Erythroblast (primary cell): ENCODE data around the gene USF3.

Experiments used
- DNase-seq, 2 experiments: peaks; one replicate each; lab custom pipeline; 2025; lab: John Stamatoyannopoulos, UW
- GATA1 ChIP-seq: IDR thresholded peaks from 2 replicates; pipeline ENCODE4 v1.6.1; 2011; ENCODE audit warnings: low read depth, mild to moderate bottlenecking, control low read depth, low read length, moderate library complexity
- POLR2A ChIP-seq: IDR thresholded peaks from 2 replicates; pipeline ENCODE4 v1.6.1; 2011; ENCODE audit warnings: mild to moderate bottlenecking, low read length

Gene USF3

DNA sequence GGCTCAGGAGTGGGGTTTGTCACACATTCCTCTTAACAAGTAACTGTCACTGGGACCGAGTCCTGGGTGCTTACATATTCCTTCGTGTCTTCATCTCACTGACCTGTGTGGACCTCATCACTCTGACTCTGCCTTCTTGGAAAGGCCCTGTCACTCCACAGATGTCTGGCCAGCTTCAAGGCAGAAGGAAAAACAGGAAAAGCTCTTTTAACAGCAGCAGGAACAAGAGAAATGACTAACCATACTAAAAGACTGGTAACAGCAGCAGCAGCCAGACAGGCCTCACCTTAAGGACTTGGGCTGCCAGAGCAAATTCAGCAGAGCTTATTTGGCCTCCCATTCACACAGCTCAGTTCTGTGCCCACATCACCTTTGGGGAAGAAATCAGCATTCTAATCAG lies 68.1 kb downstream of the USF3 start:
- TF ChIP-seq POLR2A (no peak), GATA1 (no peak)
- DNase-seq = no peak

DNA sequence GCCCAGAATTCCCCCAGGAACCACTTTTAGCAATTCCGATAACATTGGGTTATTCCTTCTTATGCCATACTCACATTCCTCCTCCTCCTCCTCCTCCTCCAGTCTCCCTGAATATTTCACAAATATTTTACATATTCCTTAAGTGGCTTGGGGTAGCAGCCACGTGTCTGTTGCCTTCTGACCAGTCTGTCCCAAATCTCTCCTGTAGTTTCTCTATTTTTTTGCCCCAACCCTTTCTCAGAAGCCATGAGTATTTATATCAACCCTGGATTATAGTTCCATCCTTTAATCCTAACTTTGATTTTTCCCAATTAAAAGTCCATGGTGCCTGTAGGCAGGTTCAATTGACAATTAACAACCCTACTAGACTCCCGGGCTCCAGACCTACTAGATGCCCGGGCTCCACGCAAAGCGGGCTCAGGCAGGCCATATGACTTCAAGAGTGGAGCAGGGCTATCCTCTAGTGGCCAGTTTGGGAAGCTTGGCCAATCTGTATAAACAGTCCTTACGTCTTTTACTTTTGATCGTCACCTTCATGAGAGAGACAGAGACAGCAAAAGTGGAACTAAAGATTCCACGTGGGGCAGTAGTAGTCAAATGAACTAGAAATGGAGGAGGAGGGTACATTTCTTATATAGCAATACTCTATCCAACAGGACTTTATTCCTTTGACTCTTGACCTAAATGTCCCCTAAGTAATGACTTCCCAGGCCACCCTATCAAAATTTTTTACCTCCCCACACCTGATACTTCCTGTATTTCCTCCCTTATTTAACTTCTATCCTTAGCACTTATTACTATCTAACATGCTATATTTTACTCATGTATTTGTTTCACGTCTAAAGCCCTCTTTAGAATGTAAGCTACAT lies 69.7 kb downstream of the USF3 start:
- DNase-seq = peak; percentile 60 to 61
- TF ChIP-seq POLR2A = no peak
- TF ChIP-seq GATA1 = no peak

DNA sequence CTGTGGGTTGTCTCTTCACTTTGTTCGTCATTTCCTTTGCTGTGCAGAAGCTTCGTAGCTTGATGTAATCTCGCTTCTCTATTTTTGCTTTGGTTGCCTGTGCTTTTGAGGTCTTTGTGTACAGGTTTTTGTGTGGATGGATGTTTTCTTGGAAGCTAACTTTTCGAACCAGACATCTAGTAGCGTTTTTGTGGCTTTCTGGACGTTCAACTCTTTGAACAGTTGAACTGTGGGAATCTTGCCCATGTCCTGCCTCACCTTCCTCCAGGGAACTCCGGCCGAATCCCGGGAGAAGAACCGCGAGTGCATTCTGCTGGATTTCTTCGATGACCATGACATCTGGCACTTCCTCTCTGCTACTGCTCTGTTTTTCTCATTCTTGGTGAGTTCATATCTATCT lies 70.6 kb downstream of the USF3 start:
- TF ChIP-seq POLR2A (no peak), GATA1 (no peak)
- DNase-seq = no peak

DNA sequence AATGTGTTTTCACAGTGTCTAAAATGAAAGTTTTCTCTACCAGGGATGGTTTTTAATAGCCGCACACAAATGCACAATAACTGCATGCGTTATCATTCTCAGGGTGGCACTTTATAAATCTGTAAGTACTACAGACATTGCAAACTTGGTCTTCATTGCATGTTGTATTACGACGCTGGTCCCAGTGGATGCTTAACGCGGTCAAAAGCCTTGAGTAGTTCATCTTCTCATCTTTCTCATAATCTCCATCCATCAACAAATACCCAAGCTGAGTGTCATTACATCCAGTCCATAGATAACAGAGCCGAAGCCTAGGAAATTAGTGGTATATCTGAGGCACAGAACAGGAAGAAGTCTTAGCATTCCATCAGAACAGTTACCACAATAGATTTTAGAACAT lies 72.6 kb downstream of the USF3 start:
- no peak for TF ChIP-seq GATA1
- TF ChIP-seq POLR2A = no peak

DNA sequence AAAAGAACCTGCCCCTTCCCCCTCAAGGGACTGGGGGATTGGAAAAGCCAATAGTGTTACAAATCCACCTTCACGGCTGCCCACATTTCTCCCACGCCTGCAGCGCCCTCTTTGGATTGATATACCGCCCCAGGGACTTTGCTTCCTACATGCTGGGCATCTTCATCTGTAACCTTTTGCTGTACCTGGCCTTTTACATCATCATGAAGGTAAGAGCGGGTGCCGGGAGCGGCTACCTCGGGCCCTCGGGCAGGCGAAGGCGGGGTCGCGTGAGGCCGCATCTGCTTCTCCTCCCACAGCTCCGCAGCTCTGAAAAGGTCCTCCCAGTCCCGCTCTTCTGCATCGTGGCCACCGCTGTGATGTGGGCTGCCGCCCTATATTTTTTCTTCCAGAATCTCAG lies 73.1 kb downstream of the USF3 start:
- no peak for DNase-seq
- TF ChIP-seq POLR2A (no peak), GATA1 (no peak)

More for the DNA sequence above, 72.6 kb downstream of the USF3 start:
- DNase-seq = no peak

DNA sequence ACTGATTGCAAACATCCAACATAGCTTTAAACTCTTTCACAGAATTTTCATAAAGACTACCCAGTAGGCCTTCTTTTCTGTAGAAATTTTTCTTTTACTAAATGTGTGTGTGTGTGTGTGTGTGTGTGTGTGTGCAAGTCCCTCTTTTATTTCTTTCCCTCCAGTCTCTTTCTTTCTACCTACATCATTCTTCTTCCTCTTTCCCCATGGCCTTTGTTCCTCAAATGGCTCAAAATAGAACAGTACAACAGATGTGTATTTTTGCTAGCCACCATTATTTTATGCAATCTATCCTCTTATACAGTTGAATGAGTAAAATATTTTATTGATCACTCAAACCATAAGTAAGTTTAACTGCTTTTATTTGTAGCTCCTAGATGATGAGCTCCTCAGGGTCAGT lies 76.4 kb downstream of the USF3 start:
- no peak for TF ChIP-seq POLR2A
- no peak for TF ChIP-seq GATA1
- no peak for DNase-seq

DNA sequence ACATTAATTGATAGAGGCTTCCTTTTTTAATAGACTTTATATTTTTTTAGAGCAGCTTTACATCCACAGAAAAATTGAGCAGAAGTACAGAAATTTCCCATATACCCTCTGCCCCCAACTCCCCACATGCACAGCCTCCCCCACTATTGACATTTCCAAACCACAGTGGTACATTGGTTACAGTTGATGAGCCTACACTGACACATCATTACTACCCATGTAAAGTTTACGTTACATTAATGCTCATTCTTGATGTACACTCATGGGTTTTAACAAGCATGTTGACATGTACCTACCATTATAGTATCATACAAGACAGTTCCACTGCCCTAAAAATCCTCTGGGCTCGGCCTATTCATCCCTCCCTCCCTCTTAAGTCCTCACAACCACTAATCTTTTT lies 78.7 kb downstream of the USF3 start:
- TF ChIP-seq GATA1 (no peak), POLR2A (no peak)

DNA sequence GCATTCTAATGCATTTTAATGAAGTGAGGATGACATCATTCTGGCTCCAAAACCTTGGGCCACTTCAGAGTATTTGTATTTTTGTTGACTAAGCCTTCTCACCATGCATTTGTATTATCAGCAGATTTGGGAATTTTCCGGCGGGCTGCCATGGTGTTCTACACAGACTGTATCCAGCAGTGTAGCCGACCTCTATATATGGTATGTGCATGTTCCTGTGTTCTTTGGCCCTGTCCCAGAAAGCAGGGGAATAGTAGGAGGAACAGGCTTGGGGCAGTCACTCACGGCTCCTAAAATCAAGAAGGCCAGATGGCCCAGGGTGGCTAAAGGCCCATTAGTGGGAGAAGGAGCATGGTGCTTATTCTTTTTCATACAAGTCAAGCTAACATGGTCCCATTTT lies 80.5 kb downstream of the USF3 start:
- DNase-seq = no peak
- TF ChIP-seq POLR2A (no peak), GATA1 (no peak)

More for the DNA sequence above, 78.7 kb downstream of the USF3 start:
- DNase-seq = no peak

DNA sequence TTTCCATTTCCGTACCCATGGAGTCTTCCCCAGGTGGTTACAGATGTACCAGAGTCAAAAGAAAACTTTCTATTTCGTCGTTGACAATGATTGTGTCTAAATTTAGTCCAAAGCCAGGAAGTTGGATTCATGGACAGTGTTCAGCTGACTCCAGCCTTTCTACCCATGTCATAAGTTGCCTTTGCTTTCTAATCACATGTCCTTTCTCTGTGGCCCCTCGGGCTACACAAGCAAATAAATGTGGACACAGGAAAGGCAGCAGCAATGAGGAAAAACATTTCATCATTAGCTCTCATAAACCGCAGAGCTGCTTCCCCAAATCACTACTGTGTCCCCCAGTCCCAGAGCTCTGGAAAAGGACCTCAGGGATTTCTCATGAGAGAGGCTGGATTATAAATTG lies 82.0 kb downstream of the USF3 start:
- no peak for DNase-seq
- TF ChIP-seq POLR2A (no peak), GATA1 (no peak)

DNA sequence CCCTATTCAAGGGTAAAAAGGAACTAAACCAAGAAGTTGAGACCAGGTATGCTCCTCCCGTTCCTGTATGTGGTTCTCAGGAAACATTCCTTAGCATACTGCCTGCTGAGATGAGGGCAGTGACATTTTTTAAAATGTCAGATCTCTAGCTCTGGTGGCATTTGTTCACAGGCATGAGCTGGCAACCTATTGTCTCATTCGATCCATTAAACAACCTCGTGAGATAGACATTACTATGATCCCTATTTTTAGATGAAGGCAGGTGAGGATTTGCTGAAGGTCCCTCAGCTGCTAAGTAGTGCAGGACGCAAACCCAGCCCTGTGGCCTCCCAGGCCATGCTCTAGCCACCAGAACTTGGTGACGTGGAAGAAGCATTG lies 89.2 kb downstream of the USF3 start:
- DNase-seq = no peak
- TF ChIP-seq POLR2A (no peak), GATA1 (no peak)

DNA sequence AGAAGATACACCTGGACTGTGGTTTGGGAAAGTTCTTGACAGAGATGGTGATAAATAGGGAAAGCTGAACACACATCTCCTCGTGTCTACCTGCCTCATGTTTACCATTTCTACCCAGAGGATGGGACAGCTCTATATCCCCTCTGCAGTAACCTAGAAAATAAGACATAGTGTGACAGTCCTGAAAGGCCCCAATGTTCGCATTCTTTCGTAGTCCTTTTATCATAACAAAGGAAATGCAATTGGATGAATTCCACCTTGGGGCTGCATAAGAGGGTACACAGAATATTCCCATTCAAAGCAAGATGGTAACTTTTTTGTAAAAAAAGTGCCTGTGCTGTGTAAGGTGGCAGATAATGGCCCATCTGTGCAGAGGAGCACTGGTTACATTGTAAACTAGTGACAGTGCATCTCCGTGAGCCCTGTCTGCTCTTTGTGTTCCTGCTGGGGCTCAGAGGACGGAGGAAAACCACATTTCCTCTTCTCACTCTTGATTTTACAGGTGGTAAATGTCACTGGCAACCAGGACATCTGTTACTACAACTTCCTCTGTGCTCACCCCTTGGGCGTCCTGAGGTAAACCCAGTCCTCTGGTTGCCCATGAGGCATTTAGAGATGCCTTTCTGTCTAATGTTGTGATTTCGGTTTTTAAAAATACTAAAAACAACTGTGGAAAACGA lies 89.8 kb downstream of the USF3 start:
- no peak for DNase-seq
- TF ChIP-seq POLR2A (no peak), GATA1 (no peak)

DNA sequence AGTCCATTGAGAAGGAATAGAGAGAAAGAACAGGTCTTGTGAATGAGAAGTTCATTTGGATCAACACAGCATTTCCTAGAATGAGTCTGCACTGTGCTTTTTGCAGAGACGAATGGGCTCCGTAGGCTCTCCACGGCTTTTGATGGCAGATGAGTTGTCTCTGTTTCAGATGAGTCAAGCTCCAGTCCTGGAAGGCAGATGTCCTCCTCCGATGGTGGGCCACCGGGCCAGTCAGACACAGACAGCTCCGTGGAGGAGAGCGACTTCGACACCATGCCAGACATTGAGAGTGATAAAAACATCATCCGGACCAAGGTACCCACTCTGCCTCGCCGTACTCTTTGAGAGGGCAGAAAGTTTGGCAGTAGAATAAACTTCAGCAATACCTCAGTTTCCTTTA lies 93.6 kb downstream of the USF3 start:
- DNase-seq = peak in 1 of 2 experiments; percentile 2
- no peak for TF ChIP-seq POLR2A
- TF ChIP-seq GATA1 = no peak

DNA sequence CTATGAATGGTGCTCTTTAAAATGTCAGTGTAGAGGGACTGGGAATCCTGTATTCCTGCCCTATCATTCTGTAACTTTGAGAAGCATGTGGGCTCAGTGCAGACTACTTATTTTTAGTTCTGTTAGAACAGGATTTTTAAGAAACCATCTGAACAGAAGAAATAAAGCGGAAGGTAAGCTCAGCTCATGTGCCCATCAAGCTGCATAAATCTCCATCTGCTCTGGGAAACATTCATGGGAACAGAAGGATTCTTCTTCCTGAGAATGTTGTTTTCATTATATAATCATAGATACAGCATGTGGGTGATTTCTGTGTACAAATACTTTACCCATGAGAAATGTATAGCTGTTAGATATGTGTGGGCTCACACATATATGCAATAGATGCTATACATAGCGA lies 94.2 kb downstream of the USF3 start:
- no peak for DNase-seq
- TF ChIP-seq GATA1 (no peak), POLR2A (no peak)

DNA sequence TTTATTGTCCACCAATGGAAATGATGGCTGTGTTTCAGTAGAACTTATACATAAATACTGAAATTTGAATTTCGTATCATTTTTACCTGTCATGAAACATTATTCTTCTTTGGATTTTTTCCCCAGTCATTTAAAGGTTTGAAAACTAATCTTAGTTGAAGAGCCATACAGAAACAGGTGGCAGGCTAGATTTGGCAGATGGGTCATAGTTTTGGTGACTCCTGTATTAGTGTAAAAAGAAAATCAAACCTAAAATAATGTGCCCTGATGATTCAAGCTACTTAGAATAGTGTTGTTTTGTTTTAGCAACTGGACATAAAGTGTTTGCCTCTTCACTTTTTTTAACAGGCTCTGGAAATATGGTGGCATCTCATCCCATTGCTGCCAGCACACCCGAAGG lies 95.2 kb downstream of the USF3 start:
- TF ChIP-seq GATA1 = no peak
- TF ChIP-seq POLR2A = no peak
- no peak for DNase-seq
